WTC11 (cell line): Measurements from ENCODE around the gene PTPN13. TPM values are rescaled to one million over a fixed set of nuclear protein-coding genes. Genes with fewer than 3 reads are reported as not detected.

ENCODE experiments used
- ATAC-seq: fragments of 200-7000 bp; cut with Tn5 transposase; 2 replicates; pipeline ENCODE4 v1.10.0; 2021; ENCODE audit warnings: mild to moderate bottlenecking, moderate library complexity
- CTCF ChIA-PET: fragments of 300-600 bp; sonication (Branson Sonifier 250); formaldehyde crosslinking; loops from one replicate; lab custom pipeline; 2021; ENCODE audit warnings: antibody characterized with exemption; lab: Charles Lee
- POLR2A ChIA-PET: fragments of 350-600 bp; sonication (Branson Sonifier 250); formaldehyde crosslinking; loops from one replicate; lab custom pipeline; 2021; ENCODE audit warnings: antibody characterized with exemption; lab: Charles Lee
- DNase-seq: peaks from one replicate; pipeline ENCODE4 v3.0.0; 2021; ENCODE audit warnings: low spot score
- H3K27ac Mint-ChIP-seq: 2 replicates; pipeline ENCODE4 v1.8.0; 2021; ENCODE audit warnings: mixed read lengths
- H3K27me3 Mint-ChIP-seq: 2 replicates; pipeline ENCODE4 v1.8.0; 2021; ENCODE audit warnings: low read depth, mild to moderate bottlenecking, moderate library complexity, mixed read lengths
- H3K36me3 Mint-ChIP-seq: 2 replicates; pipeline ENCODE4 v1.8.0; 2021; ENCODE audit warnings: mixed read lengths
- H3K4me1 Mint-ChIP-seq: 2 replicates; pipeline ENCODE4 v1.8.0; 2022; ENCODE audit warnings: mixed read lengths
- H3K4me3 Mint-ChIP-seq: 2 replicates; pipeline ENCODE4 v1.8.0; 2021; ENCODE audit warnings: mild to moderate bottlenecking, moderate library complexity, mixed read lengths
- H3K9me3 Mint-ChIP-seq: 2 replicates; pipeline ENCODE4 v1.8.0; 2021; ENCODE audit warnings: mixed read lengths
- AR ChIP-seq: fragments of 250-450 bp; sonication (Bioruptor Pico); IDR thresholded peaks from 2 replicates; pipeline ENCODE4 v1.9.0; 2021; ENCODE audit warnings: mild to moderate bottlenecking
- ETV6 ChIP-seq: sonication (generic); formaldehyde crosslinking; IDR thresholded peaks from 2 replicates; pipeline ENCODE4 v1.8.1; 2022; ENCODE audit warnings: mild to moderate bottlenecking, missing genetic modification reagents
- JAZF1 ChIP-seq: fragments of 250-450 bp; sonication (Bioruptor Pico); IDR thresholded peaks from 2 replicates; pipeline ENCODE4 v1.9.0; 2021; ENCODE audit warnings: moderate library complexity, mild to moderate bottlenecking, inconsistent platforms
- MXD4 ChIP-seq: fragments of 250-450 bp; sonication (Bioruptor Pico); IDR thresholded peaks from 2 replicates; pipeline ENCODE4 v1.8.0; 2021; ENCODE audit warnings: mild to moderate bottlenecking, moderate library complexity, borderline replicate concordance
- NR1H2 ChIP-seq: sonication (generic); formaldehyde crosslinking; IDR thresholded peaks from 2 replicates; pipeline ENCODE4 v1.9.0; 2021; ENCODE audit warnings: mild to moderate bottlenecking, moderate library complexity, missing genetic modification reagents
- OVOL2 ChIP-seq: fragments of 250-450 bp; sonication (Bioruptor Pico); IDR thresholded peaks from 2 replicates; pipeline ENCODE4 v1.9.0; 2021; ENCODE audit warnings: mild to moderate bottlenecking, borderline replicate concordance
- SMAD3 ChIP-seq: sonication (generic); formaldehyde crosslinking; IDR thresholded peaks from 2 replicates; pipeline ENCODE4 v1.8.0; 2022; ENCODE audit warnings: missing genetic modification reagents, mild to moderate bottlenecking, borderline replicate concordance
- TEAD4 ChIP-seq: sonication (generic); formaldehyde crosslinking; IDR thresholded peaks from 2 replicates; pipeline ENCODE4 v1.8.0; 2022; ENCODE audit warnings: mild to moderate bottlenecking, missing genetic modification reagents
- ZMAT4 ChIP-seq: fragments of 250-450 bp; sonication (Bioruptor Pico); IDR thresholded peaks from 2 replicates; pipeline ENCODE4 v1.9.0; 2021; ENCODE audit warnings: mild to moderate bottlenecking
- ZNF263 ChIP-seq: sonication (generic); formaldehyde crosslinking; IDR thresholded peaks from 2 replicates; pipeline ENCODE4 v1.8.1; 2022; ENCODE audit warnings: low read depth, mild to moderate bottlenecking, moderate library complexity, missing genetic modification reagents
- ZNF423 ChIP-seq: fragments of 250-450 bp; sonication (Bioruptor Pico); IDR thresholded peaks from 2 replicates; pipeline ENCODE4 v2.1.2; 2022; ENCODE audit warnings: mild to moderate bottlenecking, moderate library complexity
- ZNF671 ChIP-seq: fragments of 250-450 bp; sonication (Bioruptor Pico); IDR thresholded peaks from 2 replicates; pipeline ENCODE4 v1.8.0; 2021; ENCODE audit warnings: mild to moderate bottlenecking
- total RNA-seq: library from RNA; stranded (reverse); gene quantifications from 3 replicates; pipeline ENCODE4 v1.2.3, GENCODE V29; 2021
- TF ChIP-seq, protein P1 (sequence below): sonication (generic); formaldehyde crosslinking; IDR thresholded peaks from 2 replicates; pipeline ENCODE4 v1.8.1; 2022; ENCODE audit warnings: mild to moderate bottlenecking, moderate library complexity, missing genetic modification reagents
- TF ChIP-seq, protein P2 (sequence below): sonication (generic); formaldehyde crosslinking; IDR thresholded peaks from 2 replicates; pipeline ENCODE4 v1.8.1; 2023; ENCODE audit warnings: mild to moderate bottlenecking, missing genetic modification reagents
- TF ChIP-seq, protein P3 (sequence below): sonication (generic); formaldehyde crosslinking; IDR thresholded peaks from 2 replicates; pipeline ENCODE4 v1.8.0; 2022; ENCODE audit warnings: mild to moderate bottlenecking, missing genetic modification reagents
- TF ChIP-seq, protein P4 (sequence below): sonication (generic); formaldehyde crosslinking; IDR thresholded peaks from 2 replicates; pipeline ENCODE4 v1.8.1; 2023; ENCODE audit warnings: mild to moderate bottlenecking, missing genetic modification reagents, borderline replicate concordance
- TF ChIP-seq, protein P5 (sequence below): fragments of 250-450 bp; sonication (Bioruptor Pico); IDR thresholded peaks from 2 replicates; pipeline ENCODE4 v1.9.0; 2021; ENCODE audit warnings: moderate library complexity, mild to moderate bottlenecking, inconsistent platforms, borderline replicate concordance
- TF ChIP-seq, protein P6 (sequence below): sonication (generic); formaldehyde crosslinking; IDR thresholded peaks from 2 replicates; pipeline ENCODE4 v1.8.1; 2022; ENCODE audit warnings: low read depth, mild to moderate bottlenecking, moderate library complexity, missing genetic modification reagents, borderline replicate concordance

The PTPN13 gene
- total RNA-seq, 1 experiment from 2014 or later = 49.7 TPM

DNA sequence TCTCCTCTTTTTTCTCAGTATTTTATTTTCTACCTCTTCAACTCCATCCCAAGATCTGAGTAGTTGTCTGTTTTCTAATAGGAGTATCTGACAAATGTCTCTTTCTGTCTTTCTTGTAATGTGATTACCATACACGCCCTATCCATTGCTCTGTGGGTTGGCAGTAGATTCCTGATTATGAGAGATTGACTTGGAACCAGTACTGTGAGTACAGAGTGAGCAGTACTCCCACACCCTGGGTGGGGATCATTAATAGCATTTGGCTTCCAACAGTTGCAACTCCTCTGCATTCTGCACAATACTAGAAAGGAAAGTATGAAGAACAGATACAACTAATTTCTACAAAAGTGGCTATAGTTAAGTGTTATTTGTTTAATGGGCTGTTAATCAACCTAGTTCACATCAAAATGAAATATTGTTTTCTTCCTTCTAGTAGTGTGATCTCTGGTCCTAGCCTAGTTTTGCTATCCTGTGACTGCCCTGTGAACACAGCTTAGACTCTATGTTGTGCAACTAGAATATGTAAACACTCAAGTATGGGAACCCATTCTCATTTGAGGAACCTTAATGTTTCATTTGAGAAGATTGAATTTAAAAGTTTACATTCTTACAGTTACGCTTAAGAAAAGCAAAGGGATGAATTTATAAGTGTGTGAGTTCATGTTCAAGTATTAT, 112.9 kb downstream of the PTPN13 start (continued):
- TF ChIP-seq MXD4 (CRISPR knock-in tag) = no peak
- TF ChIP-seq, protein P1, sequence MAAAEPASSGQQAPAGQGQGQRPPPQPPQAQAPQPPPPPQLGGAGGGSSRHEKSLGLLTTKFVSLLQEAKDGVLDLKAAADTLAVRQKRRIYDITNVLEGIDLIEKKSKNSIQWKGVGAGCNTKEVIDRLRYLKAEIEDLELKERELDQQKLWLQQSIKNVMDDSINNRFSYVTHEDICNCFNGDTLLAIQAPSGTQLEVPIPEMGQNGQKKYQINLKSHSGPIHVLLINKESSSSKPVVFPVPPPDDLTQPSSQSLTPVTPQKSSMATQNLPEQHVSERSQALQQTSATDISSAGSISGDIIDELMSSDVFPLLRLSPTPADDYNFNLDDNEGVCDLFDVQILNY (CRISPR knock-in tag) = no peak

- H3K36me3 Mint-ChIP-seq = peaks cover 31% of the 10 kb centered on the region
- no peak overlapping the region for H3K27ac Mint-ChIP-seq
- ATAC-seq (no peak), DNase-seq (no peak)
- POLR2A ChIA-PET = interaction anchor here (0.6 to 0.7 kb wide), 2 partner anchors 18 to 1713 kb away, joined by 3 read pairs; no protein-coding TSS in a partner anchor
- H3K27me3 Mint-ChIP-seq = no peaks in the 10 kb centered on the region
- H3K9me3 Mint-ChIP-seq = peaks cover 17% of the 10 kb centered on the region
- TF ChIP-seq TEAD4 = no peak
- no peak overlapping the region for H3K4me3 Mint-ChIP-seq
- CTCF ChIA-PET = interaction anchor here (0.6 kb wide), 1 partner anchor 136 kb away, joined by 3 read pairs; no protein-coding TSS in a partner anchor
- H3K4me1 Mint-ChIP-seq = no peaks in the 10 kb centered on the region
Observed at GRCh38 chr4:86717651-86718050, 123.5 kb downstream of the PTPN13 start.

DNA sequence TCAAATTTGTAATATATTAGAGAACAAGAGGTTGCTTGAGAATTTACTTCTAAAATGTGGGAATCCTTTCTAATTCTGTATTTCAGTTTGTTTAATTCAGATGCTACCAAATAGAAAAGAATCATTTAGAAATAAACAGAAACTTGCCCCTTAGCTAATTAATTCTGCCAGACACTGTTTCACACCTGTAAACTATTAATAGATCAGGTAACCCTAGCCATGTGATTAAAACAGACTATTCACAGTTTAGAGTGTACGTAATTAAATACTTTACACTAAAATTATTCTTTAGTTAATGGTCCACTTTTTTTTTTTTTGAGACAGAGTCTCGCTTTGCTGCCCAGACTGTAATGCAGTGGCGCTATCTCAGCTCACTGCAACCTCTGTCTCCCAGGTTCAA, 124.0 kb downstream of the PTPN13 start:
- Mint-ChIP-seq H3K27me3 (no peaks in the 10 kb centered on the region), H3K9me3 (peaks cover 21% of the 10 kb centered on the region), H3K4me3 (no peak overlapping the region), H3K27ac (no peak overlapping the region), H3K4me1 (no peaks in the 10 kb centered on the region), H3K36me3 (peaks cover 36% of the 10 kb centered on the region)
- ChIA-PET CTCF (no interaction called here), POLR2A (no interaction called here)
- ATAC-seq (no peak), DNase-seq (no peak)
- TF ChIP-seq AR (CRISPR knock-in tag) = no peak
- TF ChIP-seq, protein P2, sequence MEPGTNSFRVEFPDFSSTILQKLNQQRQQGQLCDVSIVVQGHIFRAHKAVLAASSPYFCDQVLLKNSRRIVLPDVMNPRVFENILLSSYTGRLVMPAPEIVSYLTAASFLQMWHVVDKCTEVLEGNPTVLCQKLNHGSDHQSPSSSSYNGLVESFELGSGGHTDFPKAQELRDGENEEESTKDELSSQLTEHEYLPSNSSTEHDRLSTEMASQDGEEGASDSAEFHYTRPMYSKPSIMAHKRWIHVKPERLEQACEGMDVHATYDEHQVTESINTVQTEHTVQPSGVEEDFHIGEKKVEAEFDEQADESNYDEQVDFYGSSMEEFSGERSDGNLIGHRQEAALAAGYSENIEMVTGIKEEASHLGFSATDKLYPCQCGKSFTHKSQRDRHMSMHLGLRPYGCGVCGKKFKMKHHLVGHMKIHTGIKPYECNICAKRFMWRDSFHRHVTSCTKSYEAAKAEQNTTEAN (CRISPR knock-in tag) = no peak
- TF ChIP-seq ETV6 (CRISPR knock-in tag) = no peak
- no peak for TF ChIP-seq TEAD4
- no peak for TF ChIP-seq OVOL2 (CRISPR knock-in tag)
- TF ChIP-seq, protein P3, sequence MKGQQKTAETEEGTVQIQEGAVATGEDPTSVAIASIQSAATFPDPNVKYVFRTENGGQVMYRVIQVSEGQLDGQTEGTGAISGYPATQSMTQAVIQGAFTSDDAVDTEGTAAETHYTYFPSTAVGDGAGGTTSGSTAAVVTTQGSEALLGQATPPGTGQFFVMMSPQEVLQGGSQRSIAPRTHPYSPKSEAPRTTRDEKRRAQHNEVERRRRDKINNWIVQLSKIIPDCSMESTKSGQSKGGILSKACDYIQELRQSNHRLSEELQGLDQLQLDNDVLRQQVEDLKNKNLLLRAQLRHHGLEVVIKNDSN (CRISPR knock-in tag) = no peak
- TF ChIP-seq ZNF263 (CRISPR knock-in tag) = no peak
- TF ChIP-seq ZMAT4 (CRISPR knock-in tag) = no peak
- TF ChIP-seq, protein P1 (CRISPR knock-in tag) = no peak
- no peak for TF ChIP-seq NR1H2 (CRISPR knock-in tag)
- TF ChIP-seq, protein P4, sequence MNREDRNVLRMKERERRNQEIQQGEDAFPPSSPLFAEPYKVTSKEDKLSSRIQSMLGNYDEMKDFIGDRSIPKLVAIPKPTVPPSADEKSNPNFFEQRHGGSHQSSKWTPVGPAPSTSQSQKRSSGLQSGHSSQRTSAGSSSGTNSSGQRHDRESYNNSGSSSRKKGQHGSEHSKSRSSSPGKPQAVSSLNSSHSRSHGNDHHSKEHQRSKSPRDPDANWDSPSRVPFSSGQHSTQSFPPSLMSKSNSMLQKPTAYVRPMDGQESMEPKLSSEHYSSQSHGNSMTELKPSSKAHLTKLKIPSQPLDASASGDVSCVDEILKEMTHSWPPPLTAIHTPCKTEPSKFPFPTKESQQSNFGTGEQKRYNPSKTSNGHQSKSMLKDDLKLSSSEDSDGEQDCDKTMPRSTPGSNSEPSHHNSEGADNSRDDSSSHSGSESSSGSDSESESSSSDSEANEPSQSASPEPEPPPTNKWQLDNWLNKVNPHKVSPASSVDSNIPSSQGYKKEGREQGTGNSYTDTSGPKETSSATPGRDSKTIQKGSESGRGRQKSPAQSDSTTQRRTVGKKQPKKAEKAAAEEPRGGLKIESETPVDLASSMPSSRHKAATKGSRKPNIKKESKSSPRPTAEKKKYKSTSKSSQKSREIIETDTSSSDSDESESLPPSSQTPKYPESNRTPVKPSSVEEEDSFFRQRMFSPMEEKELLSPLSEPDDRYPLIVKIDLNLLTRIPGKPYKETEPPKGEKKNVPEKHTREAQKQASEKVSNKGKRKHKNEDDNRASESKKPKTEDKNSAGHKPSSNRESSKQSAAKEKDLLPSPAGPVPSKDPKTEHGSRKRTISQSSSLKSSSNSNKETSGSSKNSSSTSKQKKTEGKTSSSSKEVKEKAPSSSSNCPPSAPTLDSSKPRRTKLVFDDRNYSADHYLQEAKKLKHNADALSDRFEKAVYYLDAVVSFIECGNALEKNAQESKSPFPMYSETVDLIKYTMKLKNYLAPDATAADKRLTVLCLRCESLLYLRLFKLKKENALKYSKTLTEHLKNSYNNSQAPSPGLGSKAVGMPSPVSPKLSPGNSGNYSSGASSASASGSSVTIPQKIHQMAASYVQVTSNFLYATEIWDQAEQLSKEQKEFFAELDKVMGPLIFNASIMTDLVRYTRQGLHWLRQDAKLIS (CRISPR knock-in tag) = no peak
- no peak for TF ChIP-seq ZNF671 (CRISPR knock-in tag)
- TF ChIP-seq MXD4 (CRISPR knock-in tag) = no peak
- TF ChIP-seq, protein P5, sequence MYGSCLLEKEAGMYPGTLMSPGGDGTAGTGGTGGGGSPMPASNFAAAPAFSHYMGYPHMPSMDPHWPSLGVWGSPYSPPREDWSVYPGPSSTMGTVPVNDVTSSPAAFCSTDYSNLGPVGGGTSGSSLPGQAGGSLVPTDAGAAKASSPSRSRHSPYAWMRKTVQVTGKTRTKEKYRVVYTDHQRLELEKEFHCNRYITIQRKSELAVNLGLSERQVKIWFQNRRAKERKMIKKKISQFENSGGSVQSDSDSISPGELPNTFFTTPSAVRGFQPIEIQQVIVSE = no peak
- TF ChIP-seq ZNF423 (CRISPR knock-in tag) = no peak
- no peak for TF ChIP-seq JAZF1
- TF ChIP-seq, protein P6, sequence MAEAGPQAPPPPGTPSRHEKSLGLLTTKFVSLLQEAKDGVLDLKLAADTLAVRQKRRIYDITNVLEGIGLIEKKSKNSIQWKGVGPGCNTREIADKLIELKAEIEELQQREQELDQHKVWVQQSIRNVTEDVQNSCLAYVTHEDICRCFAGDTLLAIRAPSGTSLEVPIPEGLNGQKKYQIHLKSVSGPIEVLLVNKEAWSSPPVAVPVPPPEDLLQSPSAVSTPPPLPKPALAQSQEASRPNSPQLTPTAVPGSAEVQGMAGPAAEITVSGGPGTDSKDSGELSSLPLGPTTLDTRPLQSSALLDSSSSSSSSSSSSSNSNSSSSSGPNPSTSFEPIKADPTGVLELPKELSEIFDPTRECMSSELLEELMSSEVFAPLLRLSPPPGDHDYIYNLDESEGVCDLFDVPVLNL = no peak
- TF ChIP-seq SMAD3 (CRISPR knock-in tag) = no peak
